Measurements from ENCODE around the gene ITGB7. TPM values are rescaled to one million over a fixed set of nuclear protein-coding genes. Genes with fewer than 3 reads are reported as not detected.

Gene ITGB7
- total and polyA plus RNA-seq, 9 of the 15 experiments (the other 6 are each of a cell fraction or from before 2014, with no cell fraction given), result 0.06 to 2.0 (median 0.67) TPM

- in situ Hi-C loops (cut with MboI), result no loop called here
- POLR2A ChIA-PET, result interaction anchor here (0.6 to 3.6 kb wide), 5 partner anchors 9 to 322 kb away, joined by 3 to 15 read pairs (median 4); partner anchors contain the start of genes CSAD and ZNF740
- no peaks in the 10 kb centered on the region for H3K9me3 ChIP-seq (replicated peaks; ENCODE audit: control insufficient read depth, insufficient read depth, low read depth, low read length)
- DNase-seq (ENCODE audit: extremely low read depth in 1 of 4, low spot score in 3 of 4) (peak in 1 of 4 experiments; percentile 25), FAIRE-seq (no peak), ATAC-seq (peak; percentile 21)
- H3K4me2 ChIP-seq (ENCODE audit: insufficient read depth, low read length), result no peak overlapping the region
- no peak overlapping the region for H3K4me3 ChIP-seq
- H3K79me2 ChIP-seq (ENCODE audit: control insufficient read depth, insufficient read depth, low read length), result no peaks in the 10 kb centered on the region
- WGBS (ENCODE audit: insufficient coverage, low coverage, missing lambda C conversion rate), result 55% methylated on average over 14 of the region's 14 CpGs
- no peaks in the 10 kb centered on the region for H3K36me3 ChIP-seq (ENCODE audit: control insufficient read depth, insufficient read depth, low read length)
- 0 out of 2 replicates have a peak, but pooled peaks have one; percentile 31 for TF ChIP-seq ZBTB33 (CRISPR knock-in tag; IDR thresholded peaks at IDR 0.05)
- TF ChIP-seq SAP30 (IDR thresholded peaks at IDR 0.05; ENCODE audit: borderline replicate concordance, insufficient read depth, low read depth, low read length, poor library complexity, severe bottlenecking), result no peak
- no TSS peak for BruUV-seq (replicated peaks)
- peak overlapping the region in 1 of 2 experiments; percentile 73; a peak in 1 of 4 replicates for H3K9ac ChIP-seq (ENCODE audit: insufficient read depth in 1 of 2, low read depth in 2 of 2, low read length in 2 of 2)
- H2AFZ ChIP-seq (ENCODE audit: low read depth, low read length), result 0 out of 2 replicates have a peak overlapping the region, but pooled peaks have one; percentile 14
- H3K27me3 ChIP-seq (ENCODE audit: control insufficient read depth in 2 of 2, insufficient read depth in 2 of 2, low read length in 2 of 2), result no peaks in the 10 kb centered on the region
- H3K9me1 ChIP-seq (ENCODE audit: control insufficient read depth, insufficient read depth, low read length), result no peaks in the 10 kb centered on the region
- CTCF ChIA-PET (ENCODE audit: low intra/inter-chr PET ratio), result no interaction called here
- no peak overlapping the region for H3K27ac ChIP-seq (ENCODE audit: extremely low read depth, low read depth, low read length)
- peaks cover 13 to 22% of the 10 kb centered on the region in 2 experiments for H3K4me1 ChIP-seq (replicated peaks in 1 of 2; ENCODE audit: control insufficient read depth in 2 of 2, insufficient read depth in 2 of 2, low read length in 2 of 2)
- H4K20me1 ChIP-seq (replicated peaks; ENCODE audit: control insufficient read depth, insufficient read depth, low read length), result no peaks in the 10 kb centered on the region
- intact Hi-C loops (cut with micrococcal nuclease), result no loop called here
Measured at GRCh38 chr12:53170876-53171724, 36.0 kb downstream of the ITGB7 start.
